WTC11 (cell line): ENCODE data around the gene LAMA5.

Experiments used
- ATF1 ChIP-seq: sonication (generic); formaldehyde crosslinking; IDR thresholded peaks from 2 replicates; pipeline ENCODE4 v1.8.1; 2023; ENCODE audit warnings: mild to moderate bottlenecking, moderate library complexity, missing genetic modification reagents
- CBFB ChIP-seq: sonication (generic); formaldehyde crosslinking; IDR thresholded peaks from 2 replicates; pipeline ENCODE4 v1.8.1; 2022; ENCODE audit warnings: mild to moderate bottlenecking, low read depth, missing genetic modification reagents
- CTCF ChIP-seq: fragments of 200-600 bp; IDR thresholded peaks from 2 replicates; pipeline ENCODE4 v1.8.0; 2022; ENCODE audit warnings: antibody characterized with exemption
- E2F5 ChIP-seq: sonication (generic); formaldehyde crosslinking; IDR thresholded peaks from 2 replicates; pipeline ENCODE4 v1.8.1; 2022; ENCODE audit warnings: mild to moderate bottlenecking, moderate library complexity, missing genetic modification reagents
- ELF4 ChIP-seq: sonication (generic); formaldehyde crosslinking; IDR thresholded peaks from 2 replicates; pipeline ENCODE4 v1.8.1; 2022; ENCODE audit warnings: low read depth, mild to moderate bottlenecking, moderate library complexity, missing genetic modification reagents
- MAX ChIP-seq: sonication (generic); formaldehyde crosslinking; IDR thresholded peaks from 2 replicates; pipeline ENCODE4 v1.8.0; 2022; ENCODE audit warnings: mild to moderate bottlenecking, missing genetic modification reagents
- NR3C1 ChIP-seq: sonication (generic); formaldehyde crosslinking; conservative IDR thresholded peaks from 2 replicates; pipeline ENCODE4 v1.8.1; 2023; ENCODE audit warnings: low read depth, mild to moderate bottlenecking, missing genetic modification reagents
- OVOL2 ChIP-seq: fragments of 250-450 bp; sonication (Bioruptor Pico); IDR thresholded peaks from 2 replicates; pipeline ENCODE4 v1.9.0; 2021; ENCODE audit warnings: mild to moderate bottlenecking, borderline replicate concordance
- TEAD4 ChIP-seq: sonication (generic); formaldehyde crosslinking; IDR thresholded peaks from 2 replicates; pipeline ENCODE4 v1.8.0; 2022; ENCODE audit warnings: mild to moderate bottlenecking, missing genetic modification reagents
- USF1 ChIP-seq: sonication (generic); formaldehyde crosslinking; IDR thresholded peaks from 2 replicates; pipeline ENCODE4 v1.8.0; 2022; ENCODE audit warnings: mild to moderate bottlenecking, missing genetic modification reagents
- ZNF121 ChIP-seq: sonication (generic); formaldehyde crosslinking; IDR thresholded peaks from 2 replicates; pipeline ENCODE4 v1.8.0; 2023; ENCODE audit warnings: missing genetic modification reagents
- ZSCAN18 ChIP-seq: fragments of 250-450 bp; sonication (Bioruptor Pico); IDR thresholded peaks from 2 replicates; pipeline ENCODE4 v2.1.2; 2022; ENCODE audit warnings: mild to moderate bottlenecking, moderate library complexity

- no peak for TF ChIP-seq E2F5 (CRISPR knock-in tag)
- TF ChIP-seq OVOL2 (CRISPR knock-in tag) = no peak
- TF ChIP-seq CBFB (CRISPR knock-in tag) = no peak
- TF ChIP-seq CTCF = no peak
- no peak for TF ChIP-seq ATF1 (CRISPR knock-in tag)
- TF ChIP-seq USF1 (CRISPR knock-in tag) = no peak
- no peak for TF ChIP-seq TEAD4
- TF ChIP-seq ZSCAN18 (CRISPR knock-in tag) = no peak
- no peak for TF ChIP-seq ZNF121
- no peak for TF ChIP-seq ELF4 (CRISPR knock-in tag)
- TF ChIP-seq MAX (CRISPR knock-in tag) = no peak
- TF ChIP-seq NR3C1 = no peak
These were observed 22.5 kb upstream of the LAMA5 start for GRCh38 chr20:62389601-62390087.
